Esophagus muscularis mucosa (tissue), 4 donors: Measurements from ENCODE around the gene XPO6. TPM values are rescaled to one million over a fixed set of nuclear protein-coding genes. Genes with fewer than 3 reads are reported as not detected.

Experiments
- DNase-seq: peaks from one replicate; pipeline ENCODE4 v3.0.0-alpha.2; 2017; ENCODE audit errors: extremely low spot score
- H3K27ac ChIP-seq, 4 donors: fragments of 200-600 bp; sonication (generic); replicated peaks in 1 of 4; 1 replicate in 3 of 4; 2 replicates in 1 of 4; pipeline ENCODE4 v1.5.1; 2016 to 2019; ENCODE audit warnings: mild to moderate bottlenecking in 1 of 4
- H3K27me3 ChIP-seq, 4 donors: fragments of 200-600 bp; sonication (generic); one replicate each; pipeline versions ENCODE4 v1.5.1 to v1.6.0; 2016 to 2019
- H3K36me3 ChIP-seq, 4 donors: fragments of 200-600 bp; sonication (generic); one replicate each; pipeline ENCODE4 v1.5.1; 2016 to 2019
- H3K4me1 ChIP-seq, 4 donors: fragments of 200-600 bp; sonication (generic); one replicate each; pipeline ENCODE4 v1.5.1; 2016 to 2019
- H3K4me3 ChIP-seq, 4 donors: fragments of 200-600 bp; sonication (generic); 1 replicate in 2 of 4; 2 replicates in 2 of 4; pipeline ENCODE4 v1.5.1; 2016 to 2019; ENCODE audit warnings: mild to moderate bottlenecking in 4 of 4, moderate library complexity in 1 of 4
- H3K9me3 ChIP-seq, 4 donors: fragments of 200-600 bp; sonication (generic); 1 replicate in 3 of 4; 2 replicates in 1 of 4; pipeline ENCODE4 v1.5.1; 2016 to 2019
- CTCF ChIP-seq, 3 experiments: fragments of 200-600 bp in 2 of 3; fragments of 450-650 bp in 1 of 3; sonication (generic) in 2 of 3; IDR thresholded peaks; one replicate each; pipeline ENCODE4 v1.5.1; 2017 to 2019; ENCODE audit warnings: antibody characterized with exemption in 3 of 3, mild to moderate bottlenecking in 2 of 3, moderate library complexity in 1 of 3
- EP300 ChIP-seq: sonication (generic); formaldehyde crosslinking; IDR thresholded peaks from one replicate; pipeline ENCODE4 v1.6.1; 2017; ENCODE audit warnings: antibody characterized with exemption
- POLR2A ChIP-seq: fragments of 450-650 bp; IDR thresholded peaks from one replicate; pipeline ENCODE4 v1.6.1; 2017; ENCODE audit warnings: antibody characterized with exemption, moderate library complexity, mild to moderate bottlenecking, low read depth
- POLR2AphosphoS5 ChIP-seq, 2 donors: sonication (generic); formaldehyde crosslinking; IDR thresholded peaks; one replicate each; pipeline ENCODE4 v1.6.1; 2017; ENCODE audit warnings: antibody characterized with exemption in 2 of 2
- WGBS: methylation state at CpG from one replicate; pipeline ENCODE4 v1.1.5; 2018; 5-methylcytosine and 5-hydroxymethylcytosine counted together
- intact Hi-C: fragments of 100-400 bp; cut with DNase I; formaldehyde crosslinking; loops from one replicate; pipeline ENCODE4 v1.15.1; 2023
- total RNA-seq, 4 donors: library from RNA; depleted of rRNA; stranded (reverse); fragments of >200 nt; gene quantifications; one replicate each; pipeline versions ENCODE4 v1.1.0 to v1.2.1, GENCODE V29; 2016

XPO6 gene
- total RNA-seq, 4 donors from 2014 or later = 39.0 to 68.3 (median 51.1) TPM

DNA sequence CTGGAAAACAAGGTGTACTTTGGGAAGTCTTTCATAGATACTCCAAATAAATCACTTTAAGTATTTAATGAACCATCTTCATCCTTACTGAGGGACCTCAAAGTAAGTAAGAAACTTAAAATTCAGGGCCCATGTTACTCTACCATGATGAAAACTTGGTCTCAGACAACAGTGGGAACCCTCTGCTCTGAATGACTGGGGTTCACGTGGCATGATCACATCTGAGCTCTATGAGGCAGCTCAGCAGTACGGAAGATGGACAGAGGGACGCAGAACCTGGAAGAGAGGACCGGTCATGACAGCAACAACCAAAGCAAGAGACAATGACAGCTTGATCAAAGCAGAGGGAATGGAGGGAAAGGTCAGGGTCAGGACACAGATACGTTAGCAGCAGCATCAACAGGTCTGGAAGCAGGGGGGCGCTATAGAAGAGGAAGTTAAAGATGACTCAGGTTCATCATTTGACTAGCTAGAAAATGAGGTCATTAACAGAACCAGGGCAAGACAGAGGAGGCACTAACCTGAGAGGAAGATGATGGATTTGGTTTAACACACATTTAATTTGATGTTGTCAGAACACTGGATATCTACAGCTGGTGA is 9.5 kb downstream of the XPO6 start:
- Histone ChIP-seq H3K36me3 (peaks cover 10 to 73% (median 44%) of the 10 kb centered on the region in 4 donors), H3K27me3 (no peaks in the 10 kb centered on the region), H3K4me1 (peaks cover 3 to 12% (median 7%) of the 10 kb centered on the region in 4 donors), H3K4me3 (no peak overlapping the region), H3K27ac (no peak overlapping the region), H3K9me3 (no peaks in the 10 kb centered on the region)
- no peak for DNase-seq
- TF ChIP-seq CTCF (IDR thresholded peaks at IDR 0.05) (no peak), POLR2AphosphoS5 (IDR thresholded peaks at IDR 0.05) (no peak), EP300 (no peak), POLR2A (no peak)
- intact Hi-C loops = no loop called here
- WGBS = 82% methylated on average over 6 of the region's 6 CpGs

- Histone ChIP-seq H3K27me3 (no peaks in the 10 kb centered on the region), H3K36me3 (peaks cover 10 to 60% (median 42%) of the 10 kb centered on the region in 4 donors), H3K4me1 (peaks cover 3 to 12% (median 7%) of the 10 kb centered on the region in 4 donors), H3K4me3 (no peak overlapping the region), H3K9me3 (no peaks in the 10 kb centered on the region), H3K27ac (no peak overlapping the region)
- 72% methylated on average over 5 of the region's 5 CpGs for WGBS
- no peak for TF ChIP-seq POLR2AphosphoS5 (IDR thresholded peaks at IDR 0.05)
- no peak for TF ChIP-seq POLR2A
- TF ChIP-seq EP300 = no peak
- no peak for TF ChIP-seq CTCF (IDR thresholded peaks at IDR 0.05)
- intact Hi-C loops = no loop called here
- no peak for DNase-seq
Measured at GRCh38 chr16:28200661-28201060, 11.1 kb downstream of the XPO6 start.

DNA sequence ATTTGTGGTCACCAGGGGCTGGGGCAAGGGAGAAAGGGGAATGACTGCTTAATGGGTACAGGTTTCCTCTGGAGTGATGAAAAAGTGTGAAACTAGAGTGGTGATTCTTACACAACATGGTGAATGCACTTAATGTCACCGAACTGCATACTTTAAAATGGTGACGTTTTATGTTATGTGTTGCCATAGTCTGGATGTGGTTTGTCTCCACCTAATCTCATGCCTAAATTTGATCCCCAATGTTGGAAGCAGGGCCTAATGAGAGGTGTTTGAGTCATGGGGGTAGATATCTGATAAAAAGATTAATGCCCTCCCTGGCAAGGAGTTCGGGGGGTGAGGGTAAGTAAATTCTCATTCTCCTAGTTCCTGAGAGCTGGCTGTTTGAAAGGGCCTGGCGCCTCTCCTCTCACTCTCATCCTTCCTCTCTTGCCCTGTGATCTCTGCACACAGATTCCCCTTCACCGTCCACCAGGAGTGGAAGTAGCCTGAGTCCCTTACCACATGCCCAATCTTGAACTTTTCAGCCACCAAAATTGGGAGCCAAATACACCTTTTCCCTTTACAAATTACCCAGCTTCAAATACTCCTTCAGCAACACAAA is 15.3 kb downstream of the XPO6 start:
- Histone ChIP-seq H3K9me3 (no peaks in the 10 kb centered on the region), H3K27ac (no peak overlapping the region), H3K4me1 (peaks cover 10 to 35% (median 30%) of the 10 kb centered on the region in 4 donors), H3K36me3 (peaks cover 3 to 34% (median 15%) of the 10 kb centered on the region in 4 donors), H3K27me3 (no peaks in the 10 kb centered on the region), H3K4me3 (no peak overlapping the region)
- DNase-seq = no peak
- TF ChIP-seq CTCF (IDR thresholded peaks at IDR 0.05) (no peak), EP300 (no peak), POLR2A (no peak), POLR2AphosphoS5 (IDR thresholded peaks at IDR 0.05) (no peak)
- intact Hi-C loops = no loop called here
- WGBS = 92% methylated on average over 5 of the region's 5 CpGs

DNA sequence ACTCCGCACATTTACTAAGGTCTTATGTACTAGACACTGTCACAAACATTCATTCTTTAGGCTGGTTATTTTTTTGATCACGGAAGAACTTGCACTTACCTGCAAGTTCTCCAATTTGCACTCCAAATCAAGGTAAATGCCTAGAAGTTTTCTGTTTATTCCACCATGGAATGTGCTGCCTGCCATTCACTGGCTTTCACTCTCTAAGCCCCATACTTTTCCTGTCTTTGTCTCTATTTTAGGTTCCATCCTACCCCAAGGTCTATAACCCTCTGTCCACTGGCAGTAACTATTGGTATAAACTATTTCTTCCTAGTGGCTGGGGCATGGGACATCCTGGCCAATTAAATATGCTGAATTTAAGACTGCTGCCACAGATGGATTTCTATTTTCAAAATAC is 15.9 kb downstream of the XPO6 start:
- no peak overlapping the region for H3K4me3 ChIP-seq
- H3K36me3 ChIP-seq = peaks cover 3 to 28% (median 13%) of the 10 kb centered on the region in 4 donors
- TF ChIP-seq POLR2A (no peak), CTCF (IDR thresholded peaks at IDR 0.05) (no peak), EP300 (no peak), POLR2AphosphoS5 (IDR thresholded peaks at IDR 0.05) (no peak)
- no peaks in the 10 kb centered on the region for H3K9me3 ChIP-seq
- H3K27me3 ChIP-seq = no peaks in the 10 kb centered on the region
- H3K27ac ChIP-seq = no peak overlapping the region
- intact Hi-C loops = no loop called here
- H3K4me1 ChIP-seq = peaks cover 10 to 41% (median 36%) of the 10 kb centered on the region in 4 donors
- no peak for DNase-seq
- 97% methylated on average over 2 of the region's 2 CpGs for WGBS
